Measurements from ENCODE around the gene PGR.

PGR gene

GRCh38 chr11:100981196-100981824 lies 148.3 kb downstream of the PGR start:
- no peak overlapping the region for H3K4me2 ChIP-seq (ENCODE audit: insufficient read depth, low read length)
- no peak overlapping the region for H3K4me3 ChIP-seq (ENCODE audit: low read depth in 1 of 2, low read length in 2 of 2)
- H3K9me3 ChIP-seq (ENCODE audit: insufficient read depth, low read length, severe bottlenecking) = no peaks in the 10 kb centered on the region
- TF ChIP-seq EZH2 (IDR thresholded peaks at IDR 0.05; ENCODE audit: borderline replicate concordance, low read depth, low read length, severe bottlenecking) = no peak
- TF ChIP-seq, protein P1, sequence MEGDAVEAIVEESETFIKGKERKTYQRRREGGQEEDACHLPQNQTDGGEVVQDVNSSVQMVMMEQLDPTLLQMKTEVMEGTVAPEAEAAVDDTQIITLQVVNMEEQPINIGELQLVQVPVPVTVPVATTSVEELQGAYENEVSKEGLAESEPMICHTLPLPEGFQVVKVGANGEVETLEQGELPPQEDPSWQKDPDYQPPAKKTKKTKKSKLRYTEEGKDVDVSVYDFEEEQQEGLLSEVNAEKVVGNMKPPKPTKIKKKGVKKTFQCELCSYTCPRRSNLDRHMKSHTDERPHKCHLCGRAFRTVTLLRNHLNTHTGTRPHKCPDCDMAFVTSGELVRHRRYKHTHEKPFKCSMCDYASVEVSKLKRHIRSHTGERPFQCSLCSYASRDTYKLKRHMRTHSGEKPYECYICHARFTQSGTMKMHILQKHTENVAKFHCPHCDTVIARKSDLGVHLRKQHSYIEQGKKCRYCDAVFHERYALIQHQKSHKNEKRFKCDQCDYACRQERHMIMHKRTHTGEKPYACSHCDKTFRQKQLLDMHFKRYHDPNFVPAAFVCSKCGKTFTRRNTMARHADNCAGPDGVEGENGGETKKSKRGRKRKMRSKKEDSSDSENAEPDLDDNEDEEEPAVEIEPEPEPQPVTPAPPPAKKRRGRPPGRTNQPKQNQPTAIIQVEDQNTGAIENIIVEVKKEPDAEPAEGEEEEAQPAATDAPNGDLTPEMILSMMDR (IDR thresholded peaks at IDR 0.05; ENCODE audit: borderline replicate concordance, extremely low read depth, low read length, poor library complexity, severe bottlenecking) = no peak
- no peak overlapping the region for H2AFZ ChIP-seq (ENCODE audit: low read depth, low read length)
- H4K20me1 ChIP-seq (ENCODE audit: insufficient read depth, low read length) = no peaks in the 10 kb centered on the region
- H3K9ac ChIP-seq (ENCODE audit: low read depth, low read length) = no peak overlapping the region
- no peaks in the 10 kb centered on the region for H3K4me1 ChIP-seq (ENCODE audit: insufficient read depth, low read length)
- DNase-seq (no peak), ATAC-seq (ENCODE audit: insufficient read depth, low read depth) (no peak)
- H3K36me3 ChIP-seq (ENCODE audit: insufficient read depth, low read length) = 0 out of 2 replicates have a peak, but pooled peaks cover under 1% of the 10 kb centered on the region
- no peaks in the 10 kb centered on the region for H3K27me3 ChIP-seq (ENCODE audit: insufficient read depth, low read length, poor library complexity)
- H3K27ac ChIP-seq (ENCODE audit: low read length) = no peak overlapping the region
- H3K79me2 ChIP-seq (ENCODE audit: insufficient read depth, low read length) = no peaks in the 10 kb centered on the region

DNA sequence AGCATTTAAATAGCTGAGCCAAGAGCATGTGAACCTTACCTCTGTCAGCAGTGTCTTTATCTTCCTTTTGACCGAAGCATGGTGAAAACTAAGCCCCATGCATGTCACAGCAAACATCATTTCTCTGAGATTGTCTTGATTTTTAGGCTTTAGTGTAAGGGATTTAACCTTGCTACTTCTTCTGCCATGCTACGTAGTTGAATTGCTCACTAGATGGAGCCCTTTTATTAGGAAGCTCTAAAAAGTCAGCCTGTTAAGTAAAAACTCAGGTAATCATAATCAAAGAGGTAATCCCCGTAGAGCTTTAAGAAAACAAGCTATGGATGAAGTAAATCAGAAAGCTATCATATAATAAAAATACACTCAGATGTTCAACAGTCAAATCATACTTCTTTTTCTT lies 149.5 kb downstream of the PGR start:
- TF ChIP-seq EZH2 (IDR thresholded peaks at IDR 0.05; ENCODE audit: borderline replicate concordance, low read depth, low read length, severe bottlenecking) = no peak
- TF ChIP-seq, protein P1 (IDR thresholded peaks at IDR 0.05; ENCODE audit: borderline replicate concordance, extremely low read depth, low read length, poor library complexity, severe bottlenecking) = peak; percentile 34
- Histone ChIP-seq H3K4me2 (ENCODE audit: insufficient read depth, low read length) (no peak overlapping the region), H3K36me3 (ENCODE audit: insufficient read depth, low read length) (0 out of 2 replicates have a peak, but pooled peaks cover 8% of the 10 kb centered on the region), H3K9ac (ENCODE audit: low read depth, low read length) (no peak overlapping the region), H3K4me3 (ENCODE audit: low read depth in 1 of 2, low read length in 2 of 2) (no peak overlapping the region), H3K4me1 (ENCODE audit: insufficient read depth, low read length) (no peaks in the 10 kb centered on the region), H3K79me2 (ENCODE audit: insufficient read depth, low read length) (no peaks in the 10 kb centered on the region), H2AFZ (ENCODE audit: low read depth, low read length) (no peak overlapping the region), H3K27me3 (ENCODE audit: insufficient read depth, low read length, poor library complexity) (no peaks in the 10 kb centered on the region), H3K27ac (ENCODE audit: low read length) (no peak overlapping the region), H3K9me3 (ENCODE audit: insufficient read depth, low read length, severe bottlenecking) (no peaks in the 10 kb centered on the region), H4K20me1 (ENCODE audit: insufficient read depth, low read length) (no peaks in the 10 kb centered on the region)
- no peak for DNase-seq
- ATAC-seq (ENCODE audit: insufficient read depth, low read depth) = no peak
